Esophagus squamous epithelium (tissue), 5 donors: ENCODE data around the gene UBXN2A. TPM values are rescaled to one million over a fixed set of nuclear protein-coding genes. Genes with fewer than 3 reads are reported as not detected.
"Not testable (repeated sequence)": the region's sequence is repeated elsewhere in the genome, so short reads cannot be mapped to it uniquely, and the experiment has no call there.

Experiments
- DNase-seq: peaks from one replicate; lab custom pipeline; 2025; lab: John Stamatoyannopoulos, UW
- H3K27ac ChIP-seq, 4 donors: fragments of 200-600 bp; sonication (generic); one replicate each; pipeline ENCODE4 v1.5.1; 2016 to 2019; ENCODE audit warnings: mild to moderate bottlenecking in 1 of 4
- H3K27me3 ChIP-seq, 4 donors: fragments of 200-600 bp; sonication (generic); 1 replicate in 3 of 4; 2 replicates in 1 of 4; pipeline versions ENCODE4 v1.5.1 to v1.6.0; 2017 to 2021; ENCODE audit warnings: antibody characterized with exemption in 1 of 4
- H3K36me3 ChIP-seq, 3 donors: fragments of 200-600 bp; sonication (generic); one replicate each; pipeline ENCODE4 v1.5.1; 2016 to 2019
- H3K4me1 ChIP-seq, 3 donors: fragments of 200-600 bp; sonication (generic); one replicate each; pipeline ENCODE4 v1.5.1; 2017 to 2019
- H3K4me3 ChIP-seq, 4 donors: fragments of 200-600 bp; sonication (generic); 1 replicate in 3 of 4; 2 replicates in 1 of 4; pipeline ENCODE4 v1.5.1; 2016 to 2019; ENCODE audit warnings: mild to moderate bottlenecking in 2 of 4, moderate library complexity in 1 of 4
- H3K9me3 ChIP-seq, 3 donors: fragments of 200-600 bp; sonication (generic); one replicate each; pipeline ENCODE4 v1.5.1; 2016 to 2019
- POLR2A ChIP-seq, 4 donors: fragments of 450-650 bp; IDR thresholded peaks; one replicate each; pipeline ENCODE4 v1.6.1; 2017; ENCODE audit warnings: antibody characterized with exemption in 4 of 4, mild to moderate bottlenecking in 4 of 4, moderate library complexity in 3 of 4
- WGBS, 2 donors: methylation state at CpG; one replicate each; pipeline ENCODE4 v1.1.5; 2018; 5-methylcytosine and 5-hydroxymethylcytosine counted together
- intact Hi-C: fragments of 100-400 bp; cut with DNase I; formaldehyde crosslinking; loops from one replicate; pipeline ENCODE4 v1.15.0; 2022
- total RNA-seq, 4 donors: library from RNA; depleted of rRNA; stranded (reverse); fragments of >200 nt; gene quantifications; one replicate each; pipeline ENCODE4 v1.1.0, GENCODE V29; 2016
- TF ChIP-seq, protein P1 (sequence below), 6 experiments: fragments of 450-650 bp in 4 of 6; fragments of 200-600 bp in 2 of 6; sonication (generic) in 2 of 6; IDR thresholded peaks; one replicate each; pipeline ENCODE4 v1.5.1; 2016 to 2019; ENCODE audit warnings: antibody characterized with exemption in 6 of 6, mild to moderate bottlenecking in 4 of 6, moderate library complexity in 4 of 6
- donor health status: DM: yes; HTN: yes; CAD: no.

The UBXN2A gene
- total RNA-seq, 4 donors from 2014 or later = 8.8 to 16.2 (median 10.0) TPM

DNA sequence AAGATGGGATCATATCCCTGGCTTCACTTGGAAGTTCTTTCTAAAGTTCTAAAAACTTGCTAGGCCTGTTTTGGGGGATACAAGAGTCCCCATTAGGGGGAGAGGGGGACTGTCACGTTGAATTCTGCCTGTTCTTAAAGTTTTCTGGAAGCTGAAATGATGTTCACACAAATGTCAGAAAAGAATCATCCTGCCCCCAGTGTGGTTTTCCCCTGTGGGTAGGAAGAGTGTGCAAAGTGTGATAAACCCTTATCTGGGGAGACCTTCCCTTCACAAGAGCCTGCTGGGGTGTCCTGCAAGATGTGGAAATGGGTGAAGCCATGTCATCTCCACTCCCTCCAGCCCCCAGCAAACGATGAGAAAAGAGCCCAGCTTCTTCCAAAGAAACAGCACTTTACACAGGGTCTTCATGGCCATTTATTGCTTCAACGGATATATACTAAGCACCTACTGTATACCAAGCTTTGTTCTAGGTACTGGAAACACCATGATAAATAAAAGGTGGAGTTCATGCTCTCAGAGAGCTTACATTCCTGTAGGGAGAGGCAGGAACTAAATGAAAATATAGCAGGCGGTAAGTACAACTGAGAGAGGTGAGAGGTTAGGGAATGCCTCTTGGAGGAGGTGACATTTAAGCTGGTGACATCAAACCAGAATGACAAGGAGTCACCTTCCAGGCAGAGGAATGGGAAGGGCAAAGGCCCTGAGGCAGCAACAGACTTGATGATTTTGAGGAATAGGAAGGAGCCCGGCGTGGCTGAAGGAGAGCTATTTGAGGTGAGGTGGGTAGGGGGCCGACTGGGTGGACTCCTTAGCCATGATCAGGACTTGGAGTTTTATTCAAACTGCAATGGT is 71.2 kb downstream of the UBXN2A start:
- no peak overlapping the region for H3K4me3 ChIP-seq
- H3K27me3 ChIP-seq = peaks cover 0 to 31% (median 10%) of the 10 kb centered on the region in 4 donors
- TF ChIP-seq, protein P1, sequence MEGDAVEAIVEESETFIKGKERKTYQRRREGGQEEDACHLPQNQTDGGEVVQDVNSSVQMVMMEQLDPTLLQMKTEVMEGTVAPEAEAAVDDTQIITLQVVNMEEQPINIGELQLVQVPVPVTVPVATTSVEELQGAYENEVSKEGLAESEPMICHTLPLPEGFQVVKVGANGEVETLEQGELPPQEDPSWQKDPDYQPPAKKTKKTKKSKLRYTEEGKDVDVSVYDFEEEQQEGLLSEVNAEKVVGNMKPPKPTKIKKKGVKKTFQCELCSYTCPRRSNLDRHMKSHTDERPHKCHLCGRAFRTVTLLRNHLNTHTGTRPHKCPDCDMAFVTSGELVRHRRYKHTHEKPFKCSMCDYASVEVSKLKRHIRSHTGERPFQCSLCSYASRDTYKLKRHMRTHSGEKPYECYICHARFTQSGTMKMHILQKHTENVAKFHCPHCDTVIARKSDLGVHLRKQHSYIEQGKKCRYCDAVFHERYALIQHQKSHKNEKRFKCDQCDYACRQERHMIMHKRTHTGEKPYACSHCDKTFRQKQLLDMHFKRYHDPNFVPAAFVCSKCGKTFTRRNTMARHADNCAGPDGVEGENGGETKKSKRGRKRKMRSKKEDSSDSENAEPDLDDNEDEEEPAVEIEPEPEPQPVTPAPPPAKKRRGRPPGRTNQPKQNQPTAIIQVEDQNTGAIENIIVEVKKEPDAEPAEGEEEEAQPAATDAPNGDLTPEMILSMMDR (IDR thresholded peaks at IDR 0.05) = no peak
- TF ChIP-seq POLR2A (IDR thresholded peaks at IDR 0.05) = no peak
- H3K36me3 ChIP-seq = no peaks in the 10 kb centered on the region
- H3K9me3 ChIP-seq = no peaks in the 10 kb centered on the region
- WGBS, 2 donors = 70 to 77% methylated on average over 7 of the region's 7 CpGs
- peaks cover 12 to 20% (median 13%) of the 10 kb centered on the region in 3 donors for H3K4me1 ChIP-seq
- H3K27ac ChIP-seq = no peak overlapping the region
- DNase-seq = no peak
- intact Hi-C loops = no loop called here

DNA sequence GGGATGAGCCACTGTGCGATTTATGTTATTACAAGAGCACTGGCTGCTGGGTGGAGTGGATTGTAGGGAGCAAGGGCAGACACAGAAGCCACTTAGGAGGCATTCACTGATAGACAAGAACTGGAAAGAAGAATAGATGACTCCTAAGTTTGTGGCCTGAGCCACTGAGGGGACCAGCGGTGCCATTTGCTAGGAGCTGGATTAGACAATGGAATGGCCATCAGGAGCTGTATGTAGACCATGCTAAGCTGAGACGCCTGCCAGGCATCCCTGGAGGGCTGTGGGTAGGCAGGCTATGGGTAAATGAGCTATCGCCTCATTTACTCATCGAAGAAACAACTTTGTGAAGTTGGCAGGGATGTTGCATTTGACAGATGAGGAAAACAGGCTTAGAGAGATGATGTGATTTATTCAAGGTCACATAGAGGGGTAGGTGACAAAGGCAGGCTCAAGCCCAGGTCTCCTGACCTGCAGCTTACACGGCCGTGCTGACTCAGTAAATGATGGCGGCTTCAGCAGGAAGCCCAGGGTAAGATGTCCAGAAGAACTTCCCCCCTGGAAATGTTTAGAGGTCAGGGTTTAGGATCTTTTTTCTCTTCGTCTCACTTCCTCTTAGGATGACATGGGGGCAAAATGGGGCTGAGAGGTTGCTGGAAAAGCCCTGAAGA is 72.4 kb downstream of the UBXN2A start:
- TF ChIP-seq, protein P1 (IDR thresholded peaks at IDR 0.05) = no peak
- no peak for TF ChIP-seq POLR2A (IDR thresholded peaks at IDR 0.05)
- Histone ChIP-seq H3K4me3 (no peak overlapping the region), H3K9me3 (no peaks in the 10 kb centered on the region), H3K4me1 (peaks cover 12 to 20% (median 13%) of the 10 kb centered on the region in 3 donors), H3K27ac (no peak overlapping the region), H3K27me3 (peaks cover 0 to 31% (median 10%) of the 10 kb centered on the region in 4 donors), H3K36me3 (no peaks in the 10 kb centered on the region)
- no peak for DNase-seq
- 61 to 73% methylated on average over 6 to 8 of the region's 9 CpGs for WGBS, 2 donors
- intact Hi-C loops = no loop called here

DNA sequence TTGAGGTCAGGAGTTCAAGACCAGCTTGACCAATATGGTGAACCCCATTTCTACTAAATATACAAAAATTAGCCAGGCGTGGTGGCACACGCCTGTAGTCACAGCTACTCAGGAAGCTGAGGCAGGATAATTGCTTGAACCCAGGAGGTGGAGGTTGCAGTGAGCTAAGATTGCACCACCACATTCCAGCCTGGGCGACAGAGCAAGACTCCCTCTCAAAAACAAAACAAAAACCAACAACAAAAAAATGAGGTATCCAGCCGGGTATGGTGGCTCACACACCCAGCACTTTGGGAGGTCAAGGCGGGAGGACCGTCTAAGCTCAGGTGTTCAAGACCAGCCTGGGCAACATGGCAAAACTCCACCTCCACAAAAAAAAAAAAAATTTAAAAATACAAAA is 74.6 kb downstream of the UBXN2A start:
- H3K4me1 ChIP-seq = peaks cover 7 to 11% (median 7%) of the 10 kb centered on the region in 3 donors
- peaks cover 0 to 17% (median 7%) of the 10 kb centered on the region in 4 donors for H3K27me3 ChIP-seq
- H3K4me3 ChIP-seq, H3K27ac ChIP-seq, DNase-seq, H3K9me3 ChIP-seq, intact Hi-C loops, H3K36me3 ChIP-seq: not testable (repeated sequence)
- WGBS, 2 donors = 76 to 88% methylated on average over 6 of the region's 6 CpGs

DNA sequence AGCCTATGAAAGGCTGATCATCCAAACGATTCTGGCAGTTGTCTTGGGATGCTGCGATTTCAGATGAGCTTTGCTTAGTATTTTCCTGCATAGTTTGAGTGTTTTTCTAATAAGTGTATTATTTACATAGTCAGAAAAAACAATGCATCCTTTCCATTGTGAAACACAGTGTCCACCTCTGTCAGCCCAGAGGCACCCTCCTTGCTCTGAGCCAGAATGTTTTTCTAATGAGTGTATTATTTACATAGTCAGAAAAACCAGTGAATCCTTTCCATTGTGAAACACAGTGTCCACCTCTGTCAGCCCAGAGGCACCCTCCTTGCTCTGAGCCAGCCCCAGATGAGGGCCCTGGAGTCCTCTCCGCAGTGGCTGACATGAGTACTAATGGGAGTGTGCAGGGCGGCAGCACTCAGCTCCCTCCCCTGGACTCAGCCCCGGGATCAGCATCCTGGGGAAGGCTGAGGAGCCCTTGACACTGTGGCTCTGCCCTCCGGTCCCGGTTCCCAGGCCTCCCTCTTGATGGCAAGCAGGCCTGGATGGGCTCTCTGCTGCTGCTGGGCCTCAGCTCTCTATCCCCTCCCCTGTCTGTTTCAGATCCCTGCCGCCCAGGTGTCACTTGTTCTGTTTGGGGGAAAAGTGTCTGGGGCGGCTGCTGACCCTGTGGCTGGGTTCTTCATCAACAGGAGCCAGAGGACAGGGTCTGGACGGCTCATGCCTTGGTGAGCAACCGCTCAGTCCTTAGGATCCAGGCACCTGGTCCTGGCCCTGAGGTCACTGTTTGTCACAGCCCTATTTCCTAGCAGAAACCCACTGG is 75.5 kb downstream of the UBXN2A start:
- intact Hi-C loops = no loop called here
- WGBS, 2 donors = 73 to 75% methylated on average over 2 to 5 of the region's 11 CpGs
- Histone ChIP-seq H3K4me1 (peaks cover 0 to 2% (median 0%) of the 10 kb centered on the region in 3 donors), H3K27me3 (peaks cover 0 to 9% (median 1%) of the 10 kb centered on the region in 4 donors), H3K27ac (no peak overlapping the region), H3K36me3 (no peaks in the 10 kb centered on the region), H3K4me3 (no peak overlapping the region), H3K9me3 (no peaks in the 10 kb centered on the region)
- TF ChIP-seq POLR2A (IDR thresholded peaks at IDR 0.05) = no peak
- TF ChIP-seq, protein P1 (IDR thresholded peaks at IDR 0.05) = no peak
- no peak for DNase-seq

DNA sequence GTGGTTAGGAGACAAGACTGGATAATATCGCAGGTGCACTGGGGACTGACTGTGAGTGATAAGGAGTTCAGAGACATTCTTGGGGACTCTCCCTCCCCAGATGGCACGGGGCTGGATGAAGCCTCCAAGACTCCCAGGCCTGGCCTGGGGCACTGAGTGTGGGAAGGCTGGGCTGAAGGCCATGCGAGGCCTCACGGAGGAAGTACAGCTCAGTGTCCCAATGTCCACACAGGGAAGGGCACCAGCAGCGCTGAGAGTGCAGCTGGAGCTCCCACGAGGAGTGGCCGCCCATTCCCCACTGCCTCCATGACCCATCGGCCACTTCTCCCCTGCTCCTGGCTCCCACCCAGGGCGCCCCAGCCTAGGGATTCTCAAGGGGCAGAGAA is 76.1 kb downstream of the UBXN2A start:
- DNase-seq = no peak
- intact Hi-C loops = no loop called here
- Histone ChIP-seq H3K27me3 (peaks cover 0 to 3% (median 0%) of the 10 kb centered on the region in 4 donors), H3K27ac (no peak overlapping the region), H3K9me3 (no peaks in the 10 kb centered on the region), H3K4me3 (no peak overlapping the region), H3K4me1 (no peaks in the 10 kb centered on the region), H3K36me3 (no peaks in the 10 kb centered on the region)
- 50 to 60% methylated on average over 1 of the region's 9 CpGs for WGBS, 2 donors
- TF ChIP-seq POLR2A (IDR thresholded peaks at IDR 0.05) = no peak
- TF ChIP-seq, protein P1 (IDR thresholded peaks at IDR 0.05) = no peak
